ENCODE data around the gene MOB3B. TPM values are rescaled to one million over a fixed set of nuclear protein-coding genes. Genes with fewer than 3 reads are reported as not detected.

The MOB3B gene
- total RNA-seq, 1 donor from 2014 or later: 1.4 TPM

GRCh38 chr9:27539479-27540441 is 10.1 kb upstream of the MOB3B start:
- TF ChIP-seq, protein P1, sequence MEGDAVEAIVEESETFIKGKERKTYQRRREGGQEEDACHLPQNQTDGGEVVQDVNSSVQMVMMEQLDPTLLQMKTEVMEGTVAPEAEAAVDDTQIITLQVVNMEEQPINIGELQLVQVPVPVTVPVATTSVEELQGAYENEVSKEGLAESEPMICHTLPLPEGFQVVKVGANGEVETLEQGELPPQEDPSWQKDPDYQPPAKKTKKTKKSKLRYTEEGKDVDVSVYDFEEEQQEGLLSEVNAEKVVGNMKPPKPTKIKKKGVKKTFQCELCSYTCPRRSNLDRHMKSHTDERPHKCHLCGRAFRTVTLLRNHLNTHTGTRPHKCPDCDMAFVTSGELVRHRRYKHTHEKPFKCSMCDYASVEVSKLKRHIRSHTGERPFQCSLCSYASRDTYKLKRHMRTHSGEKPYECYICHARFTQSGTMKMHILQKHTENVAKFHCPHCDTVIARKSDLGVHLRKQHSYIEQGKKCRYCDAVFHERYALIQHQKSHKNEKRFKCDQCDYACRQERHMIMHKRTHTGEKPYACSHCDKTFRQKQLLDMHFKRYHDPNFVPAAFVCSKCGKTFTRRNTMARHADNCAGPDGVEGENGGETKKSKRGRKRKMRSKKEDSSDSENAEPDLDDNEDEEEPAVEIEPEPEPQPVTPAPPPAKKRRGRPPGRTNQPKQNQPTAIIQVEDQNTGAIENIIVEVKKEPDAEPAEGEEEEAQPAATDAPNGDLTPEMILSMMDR (IDR thresholded peaks at IDR 0.05; ENCODE audit: insufficient read depth, low read length, poor library complexity, severe bottlenecking): no peak
- H3K4me3 ChIP-seq (ENCODE audit: low read depth, low read length): no peak overlapping the region
- no peak for DNase-seq (ENCODE audit: low read depth)
- no peaks in the 10 kb centered on the region for H3K36me3 ChIP-seq (ENCODE audit: control insufficient read depth, insufficient read depth, low read length)
- no peaks in the 10 kb centered on the region for H3K27me3 ChIP-seq (ENCODE audit: control insufficient read depth, insufficient read depth, low read length)

GRCh38 chr9:27538647-27539046 is 9.0 kb upstream of the MOB3B start:
- no peaks in the 10 kb centered on the region for H3K36me3 ChIP-seq (ENCODE audit: control insufficient read depth, insufficient read depth, low read length)

DNA sequence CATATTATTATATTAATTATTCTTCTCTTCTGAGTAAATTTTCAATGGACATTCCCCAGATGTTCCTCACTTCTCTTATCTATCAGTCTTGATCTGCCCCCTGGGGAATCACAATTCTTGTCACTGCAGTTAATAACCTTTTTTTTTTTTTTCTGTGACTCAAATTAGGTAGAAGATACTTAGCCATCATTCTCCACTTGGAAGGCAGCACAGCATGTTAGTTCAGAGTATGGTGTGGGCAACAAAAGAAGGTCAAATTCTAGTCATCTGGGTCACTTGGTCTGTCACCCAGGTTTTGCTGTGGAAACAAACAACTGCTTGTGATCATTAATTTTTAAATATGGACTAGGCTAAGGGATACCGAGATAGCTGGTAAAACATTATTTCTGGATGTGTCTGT is 8.1 kb upstream of the MOB3B start:
- H3K27me3 ChIP-seq (ENCODE audit: control insufficient read depth, insufficient read depth, low read length): no peaks in the 10 kb centered on the region
- TF ChIP-seq, protein P1 (IDR thresholded peaks at IDR 0.05; ENCODE audit: insufficient read depth, low read length, poor library complexity, severe bottlenecking): no peak
- DNase-seq (ENCODE audit: low read depth): no peak
- H3K36me3 ChIP-seq (ENCODE audit: control insufficient read depth, insufficient read depth, low read length): no peaks in the 10 kb centered on the region
- H3K4me3 ChIP-seq (ENCODE audit: low read depth, low read length): no peak overlapping the region

More at GRCh38 chr9:27538647-27539046, 9.0 kb upstream of the MOB3B start:
- Histone ChIP-seq H3K27me3 (ENCODE audit: control insufficient read depth, insufficient read depth, low read length) (no peaks in the 10 kb centered on the region), H3K4me3 (ENCODE audit: low read depth, low read length) (no peak overlapping the region)
- no peak for DNase-seq (ENCODE audit: low read depth)
- TF ChIP-seq, protein P1 (IDR thresholded peaks at IDR 0.05; ENCODE audit: insufficient read depth, low read length, poor library complexity, severe bottlenecking): no peak

GRCh38 chr9:27537027-27537435 is 7.4 kb upstream of the MOB3B start:
- no peaks in the 10 kb centered on the region for H3K27me3 ChIP-seq (ENCODE audit: control insufficient read depth, insufficient read depth, low read length)
- TF ChIP-seq, protein P1 (IDR thresholded peaks at IDR 0.05; ENCODE audit: insufficient read depth, low read length, poor library complexity, severe bottlenecking): no peak
- H3K36me3 ChIP-seq (ENCODE audit: control insufficient read depth, insufficient read depth, low read length): no peaks in the 10 kb centered on the region
- H3K4me3 ChIP-seq (ENCODE audit: low read depth, low read length): no peak overlapping the region
- DNase-seq (ENCODE audit: low read depth): no peak

DNA sequence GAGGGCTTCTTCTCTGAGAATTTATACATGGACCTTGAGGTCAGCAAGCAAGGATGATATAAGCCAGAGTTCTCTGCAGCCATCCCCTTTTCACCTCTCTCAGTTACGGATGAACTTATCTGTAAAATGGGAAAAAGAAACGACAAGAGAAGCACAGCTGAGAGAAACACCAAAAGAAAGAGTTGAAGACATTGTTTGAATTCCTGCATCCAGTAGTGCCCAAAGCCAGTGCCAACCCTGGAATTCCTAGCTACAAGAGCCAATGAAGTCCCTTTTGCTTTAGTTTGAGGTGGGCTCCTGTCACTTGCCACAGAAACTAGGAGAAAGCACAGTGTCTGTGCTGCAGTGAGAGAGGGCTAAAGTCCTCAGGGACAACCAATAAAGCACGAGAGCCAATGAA is 6.6 kb upstream of the MOB3B start:
- Histone ChIP-seq H3K4me3 (ENCODE audit: low read depth, low read length) (no peak overlapping the region), H3K36me3 (ENCODE audit: control insufficient read depth, insufficient read depth, low read length) (no peaks in the 10 kb centered on the region), H3K27me3 (ENCODE audit: control insufficient read depth, insufficient read depth, low read length) (no peaks in the 10 kb centered on the region)
- TF ChIP-seq, protein P1 (IDR thresholded peaks at IDR 0.05; ENCODE audit: insufficient read depth, low read length, poor library complexity, severe bottlenecking): no peak
- DNase-seq (ENCODE audit: low read depth): no peak

Data from kidney epithelial cell (primary cell).